Measurements from ENCODE around the gene RECQL5. TPM values are rescaled to one million over a fixed set of nuclear protein-coding genes. Genes with fewer than 3 reads are reported as not detected.
"Not testable (repeated sequence)": the region's sequence is repeated elsewhere in the genome, so short reads cannot be mapped to it uniquely, and the experiment has no call there.

RECQL5 gene
- total RNA-seq, 1 experiment from 2014 or later, result 17.7 TPM

- DNase-seq (ENCODE audit: low read depth), result no peak
Observed at GRCh38 chr17:75592348-75593020, 74.5 kb downstream of the RECQL5 start.

- DNase-seq (ENCODE audit: low read depth), result no peak
Observed at GRCh38 chr17:75591722-75592302, 75.1 kb downstream of the RECQL5 start.

GRCh38 chr17:75590849-75591721 is 75.9 kb downstream of the RECQL5 start:
- no peak for DNase-seq (ENCODE audit: low read depth)

DNA sequence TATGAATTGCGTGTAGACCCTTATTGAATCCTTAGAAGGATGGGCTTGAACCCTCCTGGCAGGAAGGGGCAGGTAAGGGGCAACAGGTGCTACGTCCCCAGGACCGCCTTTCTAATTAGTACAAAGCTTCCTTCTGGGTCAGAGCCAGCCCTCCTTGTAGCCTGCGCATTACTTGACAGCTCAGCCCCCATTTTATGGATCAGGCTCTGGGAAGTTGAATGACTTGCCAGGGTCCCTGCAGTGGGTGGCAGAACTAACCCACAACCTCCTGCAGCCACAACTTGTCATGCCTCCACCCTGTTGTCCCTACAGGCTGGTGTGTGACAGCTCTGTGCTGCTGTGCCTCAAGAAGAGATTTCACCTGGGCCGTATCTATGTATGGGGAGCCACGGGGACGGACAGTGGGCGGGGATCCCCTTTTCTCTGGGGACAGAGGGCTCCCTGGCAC is 76.6 kb downstream of the RECQL5 start:
- DNase-seq (ENCODE audit: low read depth), result no peak

DNA sequence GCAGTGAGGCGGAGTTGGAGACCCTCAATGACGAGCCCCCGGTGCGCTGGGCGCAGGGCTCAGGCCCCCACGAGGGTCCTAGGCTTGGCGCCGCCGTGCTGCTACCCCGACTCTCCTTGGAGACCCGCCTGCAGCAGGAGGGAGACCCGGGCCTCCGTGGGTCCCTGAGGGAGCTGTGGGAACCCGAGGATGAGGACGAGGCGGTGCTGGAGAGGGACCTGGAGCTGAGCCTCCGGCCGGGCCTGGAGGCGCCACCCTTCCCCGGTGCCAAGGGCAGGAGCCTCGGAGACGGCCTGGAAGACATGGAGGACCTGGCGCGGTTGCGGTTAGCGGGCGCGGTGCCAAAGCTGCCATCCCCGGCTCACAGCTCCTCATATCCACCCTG is 77.0 kb downstream of the RECQL5 start:
- peak; percentile 36 for DNase-seq (ENCODE audit: low read depth)

DNA sequence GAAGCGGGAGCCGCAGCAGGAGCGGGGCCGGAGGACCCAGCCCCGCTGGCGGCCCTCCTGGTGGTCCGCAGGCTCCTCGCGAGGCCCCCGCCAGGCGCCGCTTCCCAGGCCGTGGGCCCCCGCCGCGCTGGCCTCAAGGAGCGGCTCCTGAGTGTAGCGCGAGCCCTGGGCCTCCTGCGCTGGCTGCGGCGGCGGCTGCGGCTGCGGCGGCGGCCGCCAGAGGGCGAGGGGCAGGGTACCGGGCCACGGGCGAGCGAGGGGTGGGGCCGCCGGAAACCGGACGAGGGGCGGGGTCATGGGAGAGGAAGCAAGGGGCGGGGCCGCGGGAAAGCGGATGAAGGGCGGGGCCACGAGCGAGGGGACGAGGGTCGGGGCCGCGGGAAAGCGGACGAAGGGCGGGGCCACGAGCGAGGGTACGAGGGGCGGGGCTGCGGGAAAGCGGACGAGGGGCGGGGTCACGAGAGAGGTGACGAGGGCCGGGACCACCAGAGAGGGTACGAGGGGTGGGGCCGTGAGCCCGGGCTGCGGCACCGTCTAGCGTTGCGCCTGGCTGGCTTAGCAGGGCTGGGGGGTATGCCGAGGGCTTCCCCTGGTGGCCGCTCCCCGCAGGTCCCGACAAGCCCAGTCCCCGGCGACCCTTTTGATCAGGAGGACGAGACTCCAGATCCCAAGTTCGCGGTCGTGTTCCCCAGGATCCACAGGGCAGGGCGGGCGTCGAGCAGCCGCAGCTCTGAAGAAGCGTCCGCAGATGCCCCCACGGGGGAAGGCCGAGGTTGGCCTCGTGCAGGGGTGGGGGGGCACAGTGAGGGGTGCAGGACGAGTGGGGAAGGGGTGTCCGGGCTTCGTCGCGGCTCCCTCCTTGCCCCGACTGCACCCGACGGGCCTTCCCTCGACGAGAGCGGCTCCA is 77.7 kb downstream of the RECQL5 start:
- DNase-seq (ENCODE audit: low read depth), result peak; percentile 94

DNA sequence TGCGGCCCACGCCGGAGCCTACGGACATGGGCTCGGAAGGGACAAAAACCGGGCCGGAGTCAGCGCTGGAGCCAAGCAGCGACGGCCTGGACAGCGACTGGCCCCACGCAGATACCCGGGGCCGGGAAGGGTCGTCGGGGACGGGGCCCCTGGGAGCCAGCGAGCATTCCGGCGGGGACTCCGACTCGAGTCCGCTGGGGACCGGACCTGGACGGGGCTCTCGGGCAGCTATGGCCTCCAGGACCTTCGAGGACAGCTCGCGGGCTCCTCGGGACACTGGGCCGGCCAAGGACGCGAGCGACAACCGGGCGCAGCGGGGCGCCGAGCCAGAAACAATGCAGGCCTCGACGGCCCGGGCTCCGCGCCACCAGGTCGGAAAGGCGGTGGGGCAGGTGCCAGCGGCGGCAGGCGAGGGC is 78.3 kb downstream of the RECQL5 start:
- DNase-seq (ENCODE audit: low read depth), result no peak

DNA sequence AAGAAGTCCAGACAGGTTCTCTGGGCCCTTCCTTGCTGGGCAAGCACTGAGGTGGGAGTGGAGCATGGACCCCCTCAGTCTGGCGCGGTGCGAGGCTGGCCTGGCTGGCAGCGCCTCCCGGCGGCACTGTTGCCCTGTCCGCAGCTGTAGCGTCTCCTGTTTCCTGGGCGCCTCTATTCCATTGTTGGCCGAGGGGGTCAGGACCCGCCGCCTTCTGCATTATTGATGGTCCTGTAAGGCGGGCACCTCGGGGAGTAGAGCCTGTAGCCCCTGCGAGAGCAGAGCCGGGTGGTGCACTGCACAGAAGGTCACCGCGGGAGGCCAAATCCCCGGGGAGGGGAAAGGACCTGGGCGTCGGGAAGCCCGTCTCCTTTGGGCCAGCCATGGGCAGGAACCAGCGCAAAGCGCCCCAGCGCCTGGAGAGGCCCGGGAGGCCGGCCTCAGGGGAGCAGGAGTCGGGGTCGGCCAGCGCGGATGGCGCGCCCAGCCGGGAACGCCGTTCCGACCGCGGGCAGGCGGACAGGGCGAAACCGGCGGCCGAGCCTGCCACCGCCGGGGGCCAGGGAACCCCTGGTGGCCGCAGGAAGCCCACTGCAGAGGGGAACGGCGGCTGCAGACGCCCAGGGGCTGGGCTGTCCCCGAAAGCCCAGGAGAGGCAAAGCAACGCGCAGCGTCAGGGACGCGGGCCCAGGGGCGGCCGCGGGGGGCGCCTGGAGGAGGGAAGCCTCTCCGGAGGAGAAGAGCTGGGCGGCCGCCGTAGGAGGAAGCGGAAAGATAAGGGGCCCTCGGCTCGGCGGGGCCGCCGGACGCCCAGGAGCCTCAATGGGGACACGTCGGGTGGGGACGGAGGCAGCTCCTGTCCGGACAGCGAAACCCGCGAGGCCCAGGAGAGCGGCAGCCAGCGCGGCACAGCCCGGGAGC is 79.0 kb downstream of the RECQL5 start, which contains the start of gene MYO15B:
MYO15B (plus strand) TSS at position 126 of the 921 bp plus-strand sequence; CDS start at position 384, 258 bp downstream.
- peak; percentile 58 for DNase-seq (ENCODE audit: low read depth)

DNA sequence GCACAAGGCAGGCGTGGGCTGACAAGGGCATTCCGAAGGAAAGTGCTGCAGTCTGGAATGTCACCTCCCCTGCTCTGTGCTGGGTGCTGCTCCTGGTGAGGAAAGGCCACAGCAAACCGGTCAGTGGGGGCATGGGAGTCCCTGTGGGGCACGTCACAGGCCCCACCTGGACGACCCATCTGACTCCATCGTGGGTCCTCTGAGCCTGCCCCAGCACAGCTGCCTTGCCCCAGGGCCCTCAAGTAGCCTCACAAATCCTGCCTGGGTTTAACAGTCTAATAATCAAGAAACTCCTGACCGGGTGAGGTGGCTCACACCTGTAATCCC is 82.1 kb downstream of the RECQL5 start:
- no peak for DNase-seq (ENCODE audit: low read depth)

DNA sequence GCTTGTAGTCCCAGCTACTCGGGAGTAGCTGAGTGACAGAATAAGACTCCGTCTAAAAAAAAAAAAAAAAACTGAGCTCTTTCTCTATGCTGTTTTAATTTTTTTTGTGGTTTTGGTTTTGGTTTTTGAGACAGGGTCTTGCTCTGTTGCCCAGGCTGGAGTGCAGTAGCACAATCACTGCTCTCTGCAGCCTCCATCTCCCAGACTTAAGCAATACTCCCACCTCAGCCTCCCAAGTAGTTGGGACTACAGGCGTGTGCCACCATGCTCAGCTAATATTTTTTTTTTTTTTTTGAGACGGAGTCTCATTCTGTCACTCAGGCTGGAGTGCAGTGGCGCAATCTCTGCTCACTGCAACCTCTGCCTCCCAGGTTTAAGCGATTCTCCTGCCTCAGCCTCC is 83.8 kb downstream of the RECQL5 start:
- DNase-seq (ENCODE audit: low read depth), result not testable (repeated sequence)

DNA sequence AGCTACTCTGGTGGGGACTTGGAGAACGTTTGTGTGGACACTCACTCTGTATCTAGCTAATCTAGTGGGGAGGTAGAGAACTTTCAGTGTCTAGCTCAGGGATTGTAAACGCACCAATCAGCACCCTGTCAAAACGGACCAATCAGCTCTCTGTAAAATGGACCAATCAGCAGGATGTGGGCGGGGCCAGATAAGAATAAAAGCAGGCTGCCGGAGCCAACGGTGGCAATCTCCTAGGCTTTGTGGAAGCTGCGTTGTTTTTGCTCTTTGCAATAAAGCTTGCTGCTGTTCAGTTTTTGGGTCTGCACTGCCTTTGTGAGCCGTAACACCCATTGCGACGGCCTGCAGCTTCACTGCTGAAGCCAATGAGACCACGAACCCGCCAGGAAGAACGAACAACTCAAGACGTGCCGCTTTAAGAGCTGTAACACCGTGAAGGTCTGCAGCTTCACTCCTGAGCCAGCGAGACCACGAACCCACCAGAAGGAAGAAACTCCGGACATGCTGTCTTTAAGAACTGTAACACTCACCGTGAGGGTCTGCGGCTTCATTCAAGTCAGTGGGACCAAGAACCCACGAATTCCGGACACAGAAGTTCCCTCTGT is 85.7 kb downstream of the RECQL5 start:
- DNase-seq (ENCODE audit: low read depth), result not testable (repeated sequence)

Other genes with a start within 250 kb of the RECQL5 start
- 8.5 and 30.5 TPM in 2 replicates for gene TMEM94, start 210.5 kb downstream of the RECQL5 start, total RNA-seq (2014; rRNA removed; shearing (Covaris generic))
- 3.0 and 6.0 TPM in 2 replicates for gene CASKIN2, start 151.6 kb downstream of the RECQL5 start, total RNA-seq (2014; rRNA removed; shearing (Covaris generic))
- gene TSEN54, start 150.6 kb downstream of the RECQL5 start, total RNA-seq (2014; rRNA removed; shearing (Covaris generic)), result 30.0 and 49.1 TPM in 2 replicates
- 8.6 and 13.7 TPM in 2 replicates for gene LLGL2, start 141.5 kb downstream of the RECQL5 start, total RNA-seq (2014; rRNA removed; shearing (Covaris generic))
- gene MYO15B, start 79.4 kb downstream of the RECQL5 start, total RNA-seq (2014; rRNA removed; shearing (Covaris generic)), result 0.48 and 0.69 TPM in 2 replicates
- not detected in 2 replicates for gene SMIM5, start 33.7 kb downstream of the RECQL5 start, total RNA-seq (2014; rRNA removed; shearing (Covaris generic))
- gene SAP30BP, start 184 bp upstream of the RECQL5 start, total RNA-seq (2014; rRNA removed; shearing (Covaris generic)), result 98.3 and 118 TPM in 2 replicates
- 3.6 and 3.9 TPM in 2 replicates for gene ITGB4, start 54.3 kb upstream of the RECQL5 start, total RNA-seq (2014; rRNA removed; shearing (Covaris generic))
- 14.3 and 29.9 TPM in 2 replicates for gene GALK1, start 98.0 kb upstream of the RECQL5 start, total RNA-seq (2014; rRNA removed; shearing (Covaris generic))
- 36.8 and 40.6 TPM in 2 replicates for gene UNK, start 117.7 kb upstream of the RECQL5 start, total RNA-seq (2014; rRNA removed; shearing (Covaris generic))
- gene UNC13D, start 177.2 kb upstream of the RECQL5 start, total RNA-seq (2014; rRNA removed; shearing (Covaris generic)), result 0.06 and 0.86 TPM in 2 replicates
- gene WBP2, start 188.2 kb upstream of the RECQL5 start, total RNA-seq (2014; rRNA removed; shearing (Covaris generic)), result 17.8 and 21.8 TPM in 2 replicates
- 14.4 and 15.2 TPM in 2 replicates for gene TRIM47, start 211.4 kb upstream of the RECQL5 start, total RNA-seq (2014; rRNA removed; shearing (Covaris generic))
- gene TRIM65, start 229.8 kb upstream of the RECQL5 start, total RNA-seq (2014; rRNA removed; shearing (Covaris generic)), result 15.6 and 24.1 TPM in 2 replicates
- 27.7 and 34.8 TPM in 2 replicates for gene MRPL38, start 237.7 kb upstream of the RECQL5 start, total RNA-seq (2014; rRNA removed; shearing (Covaris generic))

Data from Daoy (cell line).